Karpas-422 (cell line): ENCODE data around the gene SGPP1. TPM values are rescaled to one million over a fixed set of nuclear protein-coding genes. Genes with fewer than 3 reads are reported as not detected.

Experiments used
- DNase-seq: peaks from one replicate; pipeline ENCODE4 v3.0.0-alpha.2; 2015
- H2AFZ ChIP-seq: fragments of 200-600 bp; sonication (generic); 2 replicates; pipeline ENCODE4 v1.6.1; 2014; ENCODE audit warnings: antibody characterized with exemption, low read length, mixed read lengths
- H3K27ac ChIP-seq: fragments of 200-600 bp; sonication (generic); 2 replicates; pipeline ENCODE4 v1.5.1; 2014; ENCODE audit warnings: mild to moderate bottlenecking, low read length, moderate library complexity
- H3K27me3 ChIP-seq: fragments of 200-600 bp; sonication (generic); 2 replicates; pipeline ENCODE4 v1.6.1; 2014; ENCODE audit warnings: low read length, mixed read lengths
- H3K36me3 ChIP-seq: fragments of 200-600 bp; sonication (generic); 2 replicates; pipeline ENCODE4 v1.6.1; 2014; ENCODE audit warnings: low read length, mixed read lengths; ENCODE audit not compliant: insufficient read depth
- H3K4me1 ChIP-seq: fragments of 200-600 bp; sonication (generic); 2 replicates; pipeline ENCODE4 v1.6.1; 2014; ENCODE audit warnings: mild to moderate bottlenecking, low read length, mixed read lengths
- H3K4me2 ChIP-seq: fragments of 200-600 bp; sonication (generic); 2 replicates; pipeline ENCODE4 v1.6.1; 2014; ENCODE audit warnings: low read length, low read depth, mild to moderate bottlenecking; ENCODE audit not compliant: poor library complexity, severe bottlenecking
- H3K4me3 ChIP-seq: fragments of 200-600 bp; sonication (generic); 2 replicates; pipeline ENCODE4 v1.5.1; 2014; ENCODE audit warnings: mild to moderate bottlenecking, antibody characterized with exemption, low read length, mixed read lengths
- H3K79me2 ChIP-seq: fragments of 200-600 bp; sonication (generic); 2 replicates; pipeline ENCODE4 v1.6.1; 2014; ENCODE audit warnings: mild to moderate bottlenecking, low read length, mixed read lengths
- H3K9ac ChIP-seq: fragments of 200-600 bp; sonication (generic); 2 replicates; pipeline ENCODE4 v1.6.0; 2014; ENCODE audit warnings: low read length
- H3K9me2 ChIP-seq: fragments of 200-600 bp; sonication (generic), shearing (Covaris generic); replicated peaks from 2 replicates; pipeline ENCODE4 v1.6.0; 2014; ENCODE audit warnings: mild to moderate bottlenecking, low read length, moderate library complexity; ENCODE audit not compliant: insufficient read depth
- H3K9me3 ChIP-seq: fragments of 300-700, 200-600 bp; sonication (generic); 2 replicates; pipeline ENCODE4 v1.6.1; 2014; ENCODE audit warnings: low read length, mixed read lengths
- H4K20me1 ChIP-seq: fragments of 200-600 bp; sonication (generic); 2 replicates; pipeline ENCODE4 v1.6.1; 2014; ENCODE audit warnings: mild to moderate bottlenecking, antibody characterized with exemption, low read length, low read depth; ENCODE audit not compliant: insufficient read depth
- total RNA-seq: library from RNA; depleted of rRNA; stranded (reverse); fragments of >200 nt; shearing (Covaris generic); gene quantifications from 2 replicates; pipeline ENCODE4 v1.2.3, GENCODE V29; 2014; ENCODE audit warnings: low replicate concordance

SGPP1 gene
- total RNA-seq, 1 experiment from 2014 or later, result 185 TPM

DNA sequence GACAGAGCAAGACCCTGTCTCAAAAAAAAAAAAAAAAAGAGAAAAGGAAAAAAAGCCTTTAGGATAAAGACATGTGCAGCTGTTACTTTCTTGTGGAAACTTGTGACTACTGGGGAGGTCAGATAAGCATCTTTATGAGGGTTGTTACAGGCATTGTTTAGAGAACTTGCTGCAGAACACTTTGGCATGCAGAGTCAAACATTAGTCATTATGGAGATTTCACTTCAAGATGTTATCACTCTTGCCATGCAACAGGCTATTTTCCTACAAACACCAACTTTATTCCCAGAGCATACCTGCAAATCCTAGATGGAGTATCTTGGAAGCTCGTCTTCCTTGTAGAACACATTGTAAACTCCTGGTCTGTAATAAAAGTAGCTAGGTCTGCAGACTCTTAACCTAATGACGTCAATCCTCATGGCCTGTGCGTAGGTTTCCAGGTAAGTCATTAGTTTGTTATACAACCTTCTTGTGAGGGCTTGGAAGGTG lies 49.9 kb downstream of the SGPP1 start:
- peaks cover 24% of the 10 kb centered on the region for H3K79me2 ChIP-seq
- H3K9me3 ChIP-seq, result no peaks in the 10 kb centered on the region
- H3K9ac ChIP-seq, result no peak overlapping the region
- DNase-seq, result no peak
- no peaks in the 10 kb centered on the region for H3K4me1 ChIP-seq
- no peak overlapping the region for H3K4me3 ChIP-seq
- no peaks in the 10 kb centered on the region for H3K9me2 ChIP-seq
- H3K27me3 ChIP-seq, result no peaks in the 10 kb centered on the region
- H2AFZ ChIP-seq, result no peak overlapping the region
- H4K20me1 ChIP-seq, result no peaks in the 10 kb centered on the region
- H3K36me3 ChIP-seq, result peaks cover 40% of the 10 kb centered on the region
- H3K27ac ChIP-seq, result no peak overlapping the region
- no peak overlapping the region for H3K4me2 ChIP-seq

DNA sequence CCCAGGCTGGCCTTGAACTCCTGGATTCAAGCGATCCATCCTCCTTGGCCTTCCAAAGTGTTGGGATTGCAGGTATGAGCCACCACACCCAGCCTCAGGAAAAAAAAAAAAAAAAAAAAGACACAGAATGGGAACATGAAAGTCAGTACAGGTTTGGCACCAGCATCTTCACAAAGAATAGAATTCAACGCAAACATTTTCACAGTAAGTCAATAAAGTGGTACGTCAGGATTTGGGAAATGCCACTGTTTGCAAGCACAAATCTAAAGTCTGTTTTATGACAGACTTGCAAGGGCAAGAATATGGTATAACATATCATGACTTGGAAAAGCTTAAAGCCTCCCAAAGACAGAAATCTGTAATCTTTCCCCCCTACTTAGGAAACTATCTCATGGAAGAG lies 51.2 kb downstream of the SGPP1 start:
- peaks cover 12% of the 10 kb centered on the region for H3K79me2 ChIP-seq
- no peak overlapping the region for H3K9ac ChIP-seq
- H3K27me3 ChIP-seq, result no peaks in the 10 kb centered on the region
- H3K4me1 ChIP-seq, result no peaks in the 10 kb centered on the region
- no peaks in the 10 kb centered on the region for H3K9me3 ChIP-seq
- H4K20me1 ChIP-seq, result no peaks in the 10 kb centered on the region
- H3K27ac ChIP-seq, result no peak overlapping the region
- no peak overlapping the region for H3K4me2 ChIP-seq
- no peak overlapping the region for H3K4me3 ChIP-seq
- H3K9me2 ChIP-seq, result no peaks in the 10 kb centered on the region
- H2AFZ ChIP-seq, result no peak overlapping the region
- no peak for DNase-seq
- H3K36me3 ChIP-seq, result peaks cover 29% of the 10 kb centered on the region; the same call in 1 of the 2 replicates

DNA sequence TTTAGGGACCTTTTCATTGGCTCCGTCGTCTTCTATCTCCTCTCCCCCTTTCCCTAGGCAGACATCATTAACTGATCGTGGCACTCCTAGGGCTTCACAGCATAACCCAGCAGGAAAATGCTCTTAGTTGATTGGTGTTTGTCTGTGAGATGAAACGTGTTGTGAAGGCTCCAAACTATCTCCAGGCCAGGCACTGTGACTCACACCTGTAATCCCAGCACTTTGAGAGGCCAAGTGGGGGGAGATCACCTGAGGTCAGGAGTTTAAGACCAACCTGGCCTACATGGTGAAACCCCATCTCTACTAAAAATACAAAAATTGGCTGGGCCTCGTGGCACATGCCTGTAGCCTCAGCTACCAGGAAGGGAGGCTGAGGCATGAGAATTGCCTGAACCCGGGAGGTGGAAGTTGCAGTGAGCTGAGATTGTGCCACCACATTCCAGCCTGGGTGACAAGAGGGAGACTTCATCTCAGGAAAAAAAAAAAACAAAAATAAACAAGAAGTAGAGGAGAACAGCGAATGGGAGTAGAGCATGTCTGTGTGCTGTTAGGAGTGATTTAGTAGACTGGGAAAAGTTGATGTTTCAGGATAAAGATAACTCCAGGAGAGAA lies 53.9 kb downstream of the SGPP1 start:
- Histone ChIP-seq H4K20me1 (no peaks in the 10 kb centered on the region), H3K9me2 (no peaks in the 10 kb centered on the region), H3K4me2 (no peak overlapping the region), H3K9ac (no peak overlapping the region), H3K9me3 (no peaks in the 10 kb centered on the region), H2AFZ (no peak overlapping the region), H3K4me1 (no peaks in the 10 kb centered on the region), H3K36me3 (peaks cover 17% of the 10 kb centered on the region; the same call in 1 of the 2 replicates), H3K4me3 (no peak overlapping the region), H3K79me2 (no peaks in the 10 kb centered on the region), H3K27ac (no peak overlapping the region), H3K27me3 (no peaks in the 10 kb centered on the region)
- no peak for DNase-seq

DNA sequence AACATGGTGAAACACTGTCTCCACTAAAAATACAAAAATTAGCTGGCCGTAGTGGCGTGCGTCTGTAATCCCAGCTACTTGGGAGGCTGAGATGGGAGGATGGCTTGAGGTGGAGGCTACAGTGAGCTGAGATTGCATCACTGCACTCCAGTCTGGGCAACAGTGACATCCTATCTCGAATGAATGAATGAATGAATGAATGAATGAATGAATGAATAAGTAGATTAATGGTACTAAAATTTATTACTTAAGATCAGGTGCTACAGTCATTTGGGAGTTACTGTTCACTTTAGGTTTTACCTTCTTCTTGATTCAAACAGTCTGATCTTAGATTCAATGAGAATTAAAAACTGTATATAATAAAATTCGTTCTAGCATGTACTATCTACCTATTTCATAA lies 54.6 kb downstream of the SGPP1 start:
- no peak overlapping the region for H3K27ac ChIP-seq
- no peak overlapping the region for H3K4me3 ChIP-seq
- H3K9me3 ChIP-seq, result no peaks in the 10 kb centered on the region
- H3K79me2 ChIP-seq, result no peaks in the 10 kb centered on the region
- H3K27me3 ChIP-seq, result no peaks in the 10 kb centered on the region
- no peak overlapping the region for H3K4me2 ChIP-seq
- no peaks in the 10 kb centered on the region for H4K20me1 ChIP-seq
- no peak overlapping the region for H3K9ac ChIP-seq
- H3K4me1 ChIP-seq, result no peaks in the 10 kb centered on the region
- peaks cover 17% of the 10 kb centered on the region; the same call in 1 of the 2 replicates for H3K36me3 ChIP-seq
- DNase-seq, result no peak
- H2AFZ ChIP-seq, result no peak overlapping the region
- H3K9me2 ChIP-seq, result no peaks in the 10 kb centered on the region

DNA sequence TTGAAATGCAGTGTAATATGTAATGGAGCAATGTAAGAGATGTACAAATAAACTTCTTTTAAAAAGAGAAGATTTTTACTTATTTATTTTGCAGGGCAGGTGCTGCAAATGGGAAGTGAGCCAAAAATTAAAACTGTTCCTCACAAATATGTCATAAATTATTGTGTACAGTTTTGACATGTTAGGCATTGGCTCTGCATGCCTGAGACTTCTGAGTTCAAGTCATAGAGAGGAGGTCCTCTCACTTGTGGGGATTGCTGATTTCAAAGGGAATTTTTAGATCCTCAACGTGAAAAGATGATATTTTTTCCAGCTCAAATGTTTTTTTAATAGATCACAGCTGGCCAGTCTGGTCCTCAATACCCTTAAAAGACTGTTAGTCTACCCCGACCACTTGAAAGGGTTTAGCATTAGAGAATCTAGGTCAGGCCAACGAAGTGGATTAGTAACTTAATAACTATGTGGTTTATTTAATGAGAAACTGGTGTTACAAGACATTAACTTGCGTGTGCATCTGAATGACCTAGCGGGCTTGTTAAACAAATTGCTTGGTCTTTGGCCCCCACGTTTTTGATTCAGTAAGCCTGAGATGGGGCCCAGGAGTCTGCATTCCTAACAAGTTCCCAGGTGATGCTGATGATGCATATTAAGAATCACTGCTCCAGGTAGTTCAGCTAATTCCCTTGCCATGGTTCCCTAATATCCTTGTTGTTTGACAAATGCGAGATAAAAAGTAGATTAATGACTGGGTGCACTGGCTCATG lies 55.3 kb downstream of the SGPP1 start:
- DNase-seq, result no peak
- no peaks in the 10 kb centered on the region for H3K4me1 ChIP-seq
- no peaks in the 10 kb centered on the region for H3K27me3 ChIP-seq
- no peak overlapping the region for H2AFZ ChIP-seq
- no peaks in the 10 kb centered on the region for H4K20me1 ChIP-seq
- 0 out of 2 replicates have a peak overlapping the region, but pooled peaks have one; percentile 23 for H3K27ac ChIP-seq
- no peaks in the 10 kb centered on the region for H3K9me3 ChIP-seq
- H3K9me2 ChIP-seq, result no peaks in the 10 kb centered on the region
- H3K9ac ChIP-seq, result no peak overlapping the region
- H3K4me2 ChIP-seq, result no peak overlapping the region
- H3K79me2 ChIP-seq, result no peaks in the 10 kb centered on the region
- H3K4me3 ChIP-seq, result no peak overlapping the region
- H3K36me3 ChIP-seq, result peaks cover 12% of the 10 kb centered on the region; the same call in 1 of the 2 replicates

DNA sequence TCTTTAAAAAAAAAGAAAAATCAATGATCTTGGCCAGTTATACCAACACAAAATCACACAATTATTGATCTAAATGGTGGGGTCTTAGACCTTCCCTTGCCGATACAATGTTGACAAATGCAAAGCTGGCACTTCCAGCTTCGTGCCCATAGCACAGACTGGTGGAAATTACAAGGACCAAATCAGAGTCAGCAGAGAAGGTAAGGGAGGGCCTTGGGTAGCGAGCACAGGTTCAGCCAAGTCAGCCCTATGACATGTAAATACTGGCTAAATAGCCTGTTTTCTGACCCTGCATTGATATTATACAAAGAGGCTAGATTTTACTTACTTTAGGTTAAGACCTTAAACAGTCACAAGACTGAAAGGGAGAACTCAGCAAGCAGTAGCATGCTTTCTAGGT lies 55.9 kb downstream of the SGPP1 start:
- Histone ChIP-seq H3K79me2 (no peaks in the 10 kb centered on the region), H3K4me2 (no peak overlapping the region), H3K4me3 (no peak overlapping the region), H3K9me3 (no peaks in the 10 kb centered on the region), H3K36me3 (peaks cover 9% of the 10 kb centered on the region; the same call in 1 of the 2 replicates), H2AFZ (no peak overlapping the region), H3K27ac (0 out of 2 replicates have a peak overlapping the region, but pooled peaks have one; percentile 23), H4K20me1 (no peaks in the 10 kb centered on the region), H3K27me3 (no peaks in the 10 kb centered on the region), H3K9ac (no peak overlapping the region), H3K4me1 (no peaks in the 10 kb centered on the region), H3K9me2 (no peaks in the 10 kb centered on the region)
- DNase-seq, result no peak

DNA sequence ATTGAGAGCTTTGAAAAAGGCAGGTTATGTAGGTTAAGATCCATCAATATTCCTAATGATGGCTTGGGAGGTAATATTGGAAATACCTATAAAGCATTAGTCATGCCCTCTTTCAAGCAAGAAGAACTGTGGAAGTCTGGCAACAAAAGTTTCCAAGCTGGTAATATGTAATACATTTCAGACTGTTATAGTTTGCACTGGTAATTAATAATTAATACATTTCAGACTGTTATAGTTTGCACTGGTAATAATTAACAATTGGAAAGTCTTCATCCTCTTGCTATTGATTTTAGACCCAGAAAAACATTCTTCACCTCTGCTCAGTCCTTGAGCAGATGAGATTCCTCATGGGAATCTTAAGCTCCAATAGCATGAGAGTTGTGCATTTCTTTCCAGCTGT lies 57.2 kb downstream of the SGPP1 start:
- no peak for DNase-seq
- Histone ChIP-seq H3K4me3 (no peak overlapping the region), H3K9ac (no peak overlapping the region), H3K4me2 (no peak overlapping the region), H4K20me1 (no peaks in the 10 kb centered on the region), H3K27me3 (no peaks in the 10 kb centered on the region), H3K79me2 (no peaks in the 10 kb centered on the region), H3K9me2 (no peaks in the 10 kb centered on the region), H3K9me3 (no peaks in the 10 kb centered on the region), H3K36me3 (peaks cover 4% of the 10 kb centered on the region; the same call in 1 of the 2 replicates), H3K4me1 (no peaks in the 10 kb centered on the region), H2AFZ (no peak overlapping the region), H3K27ac (no peak overlapping the region)

DNA sequence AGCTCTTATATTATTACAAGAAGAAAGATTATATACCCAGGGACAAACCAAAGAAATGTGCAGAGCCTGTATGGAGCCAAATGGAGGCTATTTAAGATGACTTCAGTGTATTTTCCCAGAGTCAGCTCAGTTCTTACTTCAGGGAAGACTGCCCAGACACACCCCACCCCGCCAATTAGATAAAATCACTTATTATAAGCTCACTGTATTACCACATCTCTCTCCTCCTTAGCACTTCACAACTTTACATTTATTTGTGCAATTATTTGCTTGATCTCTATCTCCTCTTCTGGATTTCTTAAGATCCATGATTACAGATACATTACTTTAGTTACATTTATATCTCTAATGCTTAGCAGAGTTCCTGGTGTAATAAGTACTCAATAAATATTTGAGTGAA lies 61.5 kb downstream of the SGPP1 start:
- Histone ChIP-seq H3K9ac (no peak overlapping the region), H3K27ac (no peak overlapping the region), H2AFZ (no peak overlapping the region), H3K4me2 (no peak overlapping the region), H4K20me1 (no peaks in the 10 kb centered on the region), H3K9me3 (no peaks in the 10 kb centered on the region), H3K27me3 (no peaks in the 10 kb centered on the region), H3K79me2 (no peaks in the 10 kb centered on the region), H3K4me1 (no peaks in the 10 kb centered on the region), H3K4me3 (no peak overlapping the region), H3K9me2 (no peaks in the 10 kb centered on the region), H3K36me3 (no peaks in the 10 kb centered on the region)
- no peak for DNase-seq
